ENCODE data around the gene FKBP1A. TPM values are rescaled to one million over a fixed set of nuclear protein-coding genes. Genes with fewer than 3 reads are reported as not detected.

Gene FKBP1A
- total RNA-seq, 1 experiment from 2014 or later: 166 TPM

- CTCF ChIA-PET: no interaction called here
These were observed 34.7 kb upstream of the FKBP1A start for GRCh38 chr20:1427457-1428054.

GRCh38 chr20:1426231-1426849, 33.5 kb upstream of the FKBP1A start:
- Mint-ChIP-seq H3K27me3 (ENCODE audit: unreplicated experiment) (no peaks in the 10 kb centered on the region), H3K36me3 (ENCODE audit: insufficient read depth, unreplicated experiment) (no peaks in the 10 kb centered on the region), H3K4me1 (ENCODE audit: low read depth, unreplicated experiment) (peaks cover 15% of the 10 kb centered on the region), H3K27ac (ENCODE audit: unreplicated experiment) (no peak overlapping the region), H3K9me3 (ENCODE audit: low read depth, unreplicated experiment) (peaks cover 3% of the 10 kb centered on the region), H3K4me3 (ENCODE audit: low read depth, unreplicated experiment) (no peak overlapping the region)
- no peak for TF ChIP-seq CTCF (IDR thresholded peaks at IDR 0.05; ENCODE audit: unreplicated experiment)
- BruUV-seq (replicated peaks): no TSS peak
- no peak for DNase-seq
- CTCF ChIA-PET: no interaction called here
- intact Hi-C loops (cut with micrococcal nuclease; ENCODE audit: unreplicated experiment): no loop called here

More at GRCh38 chr20:1427457-1428054, 34.7 kb upstream of the FKBP1A start:
- no TSS peak for BruUV-seq (replicated peaks)
- Mint-ChIP-seq H3K9me3 (ENCODE audit: low read depth, unreplicated experiment) (no peaks in the 10 kb centered on the region), H3K27ac (ENCODE audit: unreplicated experiment) (no peak overlapping the region), H3K4me3 (ENCODE audit: low read depth, unreplicated experiment) (no peak overlapping the region), H3K4me1 (ENCODE audit: low read depth, unreplicated experiment) (peaks cover 8% of the 10 kb centered on the region), H3K36me3 (ENCODE audit: insufficient read depth, unreplicated experiment) (no peaks in the 10 kb centered on the region), H3K27me3 (ENCODE audit: unreplicated experiment) (no peaks in the 10 kb centered on the region)
- intact Hi-C loops (cut with micrococcal nuclease; ENCODE audit: unreplicated experiment): no loop called here
- no peak for DNase-seq
- no peak for TF ChIP-seq CTCF (IDR thresholded peaks at IDR 0.05; ENCODE audit: unreplicated experiment)

GRCh38 chr20:1424336-1424735, 31.5 kb upstream of the FKBP1A start:
- H3K4me3 Mint-ChIP-seq (ENCODE audit: low read depth, unreplicated experiment): no peak overlapping the region
- H3K9me3 Mint-ChIP-seq (ENCODE audit: low read depth, unreplicated experiment): peaks cover 3% of the 10 kb centered on the region
- H3K27me3 Mint-ChIP-seq (ENCODE audit: unreplicated experiment): no peaks in the 10 kb centered on the region
- no peak for TF ChIP-seq CTCF (IDR thresholded peaks at IDR 0.05; ENCODE audit: unreplicated experiment)
- CTCF ChIA-PET: interaction anchor here (1.0 to 1.2 kb wide), 2 partner anchors 43 to 80 kb away, joined by 4 read pairs; partner anchors contain the start of gene NSFL1C
- intact Hi-C loops (cut with micrococcal nuclease; ENCODE audit: unreplicated experiment): no loop called here
- BruUV-seq (replicated peaks): no TSS peak
- H3K27ac Mint-ChIP-seq (ENCODE audit: unreplicated experiment): peak overlapping the region; percentile 79
- H3K4me1 Mint-ChIP-seq (ENCODE audit: low read depth, unreplicated experiment): peaks cover 15% of the 10 kb centered on the region
- no peak for DNase-seq
- H3K36me3 Mint-ChIP-seq (ENCODE audit: insufficient read depth, unreplicated experiment): no peaks in the 10 kb centered on the region

- Mint-ChIP-seq H3K4me1 (ENCODE audit: low read depth, unreplicated experiment) (peaks cover 15% of the 10 kb centered on the region), H3K27me3 (ENCODE audit: unreplicated experiment) (no peaks in the 10 kb centered on the region), H3K36me3 (ENCODE audit: insufficient read depth, unreplicated experiment) (no peaks in the 10 kb centered on the region), H3K4me3 (ENCODE audit: low read depth, unreplicated experiment) (no peak overlapping the region), H3K9me3 (ENCODE audit: low read depth, unreplicated experiment) (peaks cover 3% of the 10 kb centered on the region), H3K27ac (ENCODE audit: unreplicated experiment) (peak overlapping the region; percentile 79)
- DNase-seq: peak; percentile 68
- intact Hi-C loops (cut with micrococcal nuclease; ENCODE audit: unreplicated experiment): no loop called here
- no TSS peak for BruUV-seq (replicated peaks)
- CTCF ChIA-PET: interaction anchor here (1.0 to 1.2 kb wide), 2 partner anchors 43 to 80 kb away, joined by 4 read pairs; partner anchors contain the start of gene NSFL1C
- no peak for TF ChIP-seq CTCF (IDR thresholded peaks at IDR 0.05; ENCODE audit: unreplicated experiment)
These were observed 30.8 kb upstream of the FKBP1A start for GRCh38 chr20:1423625-1424106.

Data from Calu3 (cell line).